Stimulated activated CD4-positive, alpha-beta T cell treated with anti-CD3 and anti-CD28 coated beads, TNF-alpha, amount 100 ng/mL, for 48 hours (primary cell): ENCODE measurements around the gene CLDN3.
A peak's percentile ranks its signal among the peaks of the same experiment; 100 is the strongest.
"Not testable (repeated sequence)": the region's sequence is repeated elsewhere in the genome, so short reads cannot be mapped to it uniquely, and the experiment has no call there.

Source experiments
- DNase-seq, 3 donors: peaks; one replicate each; pipeline ENCODE4 v3.0.0-alpha.2; 2020; ENCODE audit warnings: low read depth in 3 of 3

Gene CLDN3, protein sequence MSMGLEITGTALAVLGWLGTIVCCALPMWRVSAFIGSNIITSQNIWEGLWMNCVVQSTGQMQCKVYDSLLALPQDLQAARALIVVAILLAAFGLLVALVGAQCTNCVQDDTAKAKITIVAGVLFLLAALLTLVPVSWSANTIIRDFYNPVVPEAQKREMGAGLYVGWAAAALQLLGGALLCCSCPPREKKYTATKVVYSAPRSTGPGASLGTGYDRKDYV

DNA sequence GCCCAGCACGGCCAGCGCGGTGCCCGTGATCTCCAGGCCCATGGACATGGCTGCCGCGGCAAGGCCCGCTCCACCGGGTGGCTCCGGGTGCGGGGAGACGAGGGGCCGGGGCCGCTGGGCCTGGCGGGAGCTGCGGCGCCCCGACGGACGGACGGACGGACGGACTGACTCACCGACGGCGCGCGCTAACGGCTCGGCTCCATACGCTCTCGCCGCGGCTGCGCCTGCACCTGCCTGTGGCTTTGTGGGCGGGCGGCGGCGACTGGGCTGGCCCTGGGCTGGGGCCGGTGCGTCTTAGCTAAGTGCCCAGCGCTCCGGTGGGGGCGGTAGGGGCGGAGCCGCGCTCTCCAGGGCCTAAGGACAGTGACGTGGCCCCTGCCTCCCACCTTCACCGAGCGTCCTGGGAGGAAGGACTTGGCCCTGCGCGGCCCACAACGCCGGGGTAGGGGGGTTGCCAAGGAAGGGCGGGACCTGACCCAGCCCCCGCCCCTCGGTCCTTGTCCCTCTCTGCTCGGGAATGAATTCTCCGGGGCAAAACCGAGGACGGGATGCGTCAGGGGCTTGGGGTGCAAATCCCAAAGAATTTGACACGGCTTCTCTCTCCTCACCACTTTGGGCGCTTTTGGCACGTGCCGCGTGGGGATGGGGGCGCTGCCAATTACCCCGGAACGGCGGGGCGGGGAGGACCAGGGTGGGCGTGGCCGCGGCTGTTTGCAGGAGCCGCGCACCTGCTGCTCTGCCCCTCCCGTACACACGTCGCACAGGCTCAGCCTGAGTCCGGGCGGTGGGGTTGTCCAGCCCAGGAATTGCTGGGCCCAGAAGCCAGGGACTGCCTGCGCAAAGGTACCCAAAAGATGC lies at the start of gene CLDN3:
CLDN3 (minus strand) TSS at position 269 of the 858 bp plus-strand sequence; CDS start at position 48, 221 bp downstream.
- DNase-seq, result peak in 1 of 3 donors; percentile 10

DNA sequence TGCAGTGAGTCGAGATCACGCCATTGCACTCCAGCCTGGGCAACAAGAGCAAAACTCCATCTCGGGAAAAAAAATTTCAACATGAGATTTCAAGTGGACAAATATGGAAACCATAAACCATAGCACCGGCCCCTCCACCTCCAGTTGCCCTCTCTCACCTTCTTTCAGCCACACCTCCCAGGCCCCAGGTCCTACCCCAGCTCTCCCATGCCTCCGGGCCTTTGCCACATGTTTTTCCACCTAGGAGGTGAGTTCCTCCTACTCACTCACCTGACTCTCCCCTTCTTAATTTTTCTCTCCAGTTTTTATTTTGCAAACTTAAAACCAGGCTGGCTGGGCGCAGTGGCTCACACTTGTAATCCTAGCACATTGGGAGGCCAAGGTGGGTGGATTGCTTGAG lies 47.1 kb upstream of the CLDN3 start:
- no peak for DNase-seq

DNA sequence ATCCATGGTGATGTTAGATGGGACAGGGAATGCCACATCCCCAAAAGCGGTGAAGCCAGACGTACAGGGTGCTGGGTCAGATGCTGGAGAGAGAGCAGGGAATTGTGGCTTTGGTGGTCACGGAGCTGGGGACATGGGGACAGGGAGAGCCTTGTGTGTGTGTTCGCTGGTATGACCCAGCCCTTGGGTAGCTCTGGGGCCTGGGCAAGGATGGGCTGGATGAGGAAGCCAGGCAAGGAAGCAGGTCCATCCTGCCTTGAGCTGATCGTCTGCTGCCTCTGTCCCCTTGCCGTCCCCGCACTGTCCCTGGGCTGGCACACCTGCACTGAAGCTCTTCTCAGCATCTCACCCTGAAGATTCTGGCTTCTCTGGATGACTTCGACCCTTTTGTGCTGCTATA lies 45.4 kb upstream of the CLDN3 start:
- DNase-seq, result no peak

DNA sequence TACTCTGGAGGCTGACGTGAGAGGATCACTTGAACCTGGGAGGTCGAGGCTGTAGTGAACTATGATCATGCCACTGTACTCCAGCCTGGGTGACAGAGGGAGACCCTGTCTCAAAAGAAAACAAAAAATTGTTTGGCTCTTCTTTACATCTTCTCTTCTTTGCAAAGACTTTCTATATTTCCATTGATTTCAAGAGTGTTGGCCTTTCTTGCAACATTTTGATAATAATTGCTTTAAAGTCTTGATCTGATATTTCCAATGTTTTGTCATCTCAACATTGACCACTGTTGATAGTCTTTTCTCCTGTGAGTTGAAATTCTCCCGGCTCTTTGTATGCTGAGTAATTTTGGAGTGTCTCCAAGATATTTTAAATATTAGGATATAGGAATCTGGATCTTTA lies 42.9 kb upstream of the CLDN3 start:
- DNase-seq, result no peak

DNA sequence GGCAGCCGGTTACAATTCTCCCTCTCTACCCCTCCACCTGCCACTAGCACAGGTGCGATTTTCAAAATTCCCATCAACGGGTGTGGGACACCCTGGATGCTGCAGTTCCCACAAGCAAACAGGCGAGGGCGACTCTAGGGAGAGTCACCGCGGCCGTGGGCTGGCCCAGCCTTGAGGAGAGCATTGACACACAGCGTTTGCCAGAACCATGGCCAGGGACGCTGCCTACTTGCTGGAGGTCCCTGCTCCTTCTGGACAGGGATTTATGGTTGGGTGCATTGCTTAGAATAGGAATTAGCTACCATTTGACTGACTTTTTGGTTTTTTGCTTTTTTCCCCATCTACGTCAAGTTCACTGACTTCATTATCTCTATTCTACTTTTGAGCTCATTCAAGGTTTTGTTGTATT lies 41.7 kb upstream of the CLDN3 start:
- peak; percentile 28 to 42 (median 35) for DNase-seq

DNA sequence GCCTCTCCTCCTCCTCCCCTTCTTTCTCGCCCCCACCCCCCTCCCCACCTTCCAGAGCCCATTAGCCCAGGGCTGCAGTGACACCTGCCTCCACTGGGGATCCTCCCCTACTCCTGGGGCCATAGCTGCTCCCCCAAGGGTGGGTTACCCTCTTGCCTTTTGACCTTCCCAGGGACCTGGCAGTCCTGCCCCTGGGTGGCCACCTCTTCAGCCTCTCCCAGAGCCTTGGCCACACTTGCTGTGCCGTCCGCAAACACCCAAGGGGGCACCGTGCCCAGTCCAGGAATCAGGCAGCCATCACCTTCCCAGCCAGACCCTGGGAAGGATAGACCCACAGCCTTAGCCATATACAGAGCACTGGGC lies 40.9 kb upstream of the CLDN3 start:
- no peak for DNase-seq

DNA sequence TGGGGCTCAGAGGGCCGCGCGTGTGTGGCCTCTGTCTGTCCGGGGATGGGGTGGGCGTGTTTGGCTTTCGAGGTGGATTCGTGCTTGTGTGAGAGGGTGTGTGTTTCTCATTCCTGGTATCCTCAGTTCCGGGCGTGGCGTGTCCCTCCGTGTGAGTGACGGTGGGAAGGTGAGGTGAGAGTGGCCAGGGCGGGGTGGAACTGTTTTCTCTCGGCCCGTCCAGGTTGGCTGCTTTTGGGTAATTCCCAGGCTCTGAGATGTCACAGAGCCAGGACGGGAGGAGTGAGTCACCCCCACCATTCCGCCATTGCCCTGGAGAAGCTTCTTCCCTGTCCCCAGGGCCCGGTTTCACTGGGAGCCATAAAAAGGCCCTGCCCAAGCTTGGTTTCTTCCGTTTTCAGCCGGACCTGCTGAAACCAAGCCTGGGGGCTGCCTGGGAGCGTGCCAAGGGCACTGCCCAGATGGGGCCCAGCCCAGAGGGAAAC lies 39.4 kb upstream of the CLDN3 start:
- no peak for DNase-seq

DNA sequence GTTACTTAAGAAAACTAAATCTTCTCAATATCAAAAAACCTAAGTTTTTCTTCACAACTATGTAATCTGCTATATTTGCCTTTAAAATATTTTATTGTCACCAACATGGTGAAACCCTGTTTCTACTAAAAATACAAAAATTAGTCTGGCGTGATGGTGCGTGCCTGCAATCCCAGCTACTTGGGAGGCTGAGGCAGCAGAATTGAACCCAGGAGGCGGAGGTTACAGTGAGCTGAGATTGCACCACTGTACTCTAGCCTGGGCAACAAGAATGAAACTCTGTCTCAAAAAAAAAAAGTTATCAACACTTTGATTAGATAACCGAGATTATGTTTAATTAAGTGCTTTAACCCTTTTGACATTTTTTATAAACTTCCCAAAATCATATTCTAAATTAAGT lies 32.4 kb upstream of the CLDN3 start:
- DNase-seq, result no peak

DNA sequence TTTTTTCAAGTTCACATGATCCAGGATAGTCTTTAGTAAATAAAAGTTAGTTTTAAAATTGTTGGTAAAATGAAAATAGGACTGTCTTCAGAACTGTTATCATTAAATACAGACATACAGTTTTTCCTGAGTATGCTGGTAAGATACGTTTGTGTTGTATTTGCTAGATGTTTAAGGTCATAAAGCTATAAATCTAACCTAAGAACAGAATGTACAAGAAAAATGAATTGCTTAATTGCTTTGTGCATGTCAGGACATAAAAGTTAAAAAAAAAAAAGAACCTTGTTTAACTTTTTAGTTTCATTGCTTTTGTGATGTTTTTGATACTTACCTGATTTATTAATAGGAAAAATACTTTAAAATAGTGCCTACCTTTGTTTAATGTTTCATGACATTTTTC lies 31.5 kb upstream of the CLDN3 start:
- no peak for DNase-seq

DNA sequence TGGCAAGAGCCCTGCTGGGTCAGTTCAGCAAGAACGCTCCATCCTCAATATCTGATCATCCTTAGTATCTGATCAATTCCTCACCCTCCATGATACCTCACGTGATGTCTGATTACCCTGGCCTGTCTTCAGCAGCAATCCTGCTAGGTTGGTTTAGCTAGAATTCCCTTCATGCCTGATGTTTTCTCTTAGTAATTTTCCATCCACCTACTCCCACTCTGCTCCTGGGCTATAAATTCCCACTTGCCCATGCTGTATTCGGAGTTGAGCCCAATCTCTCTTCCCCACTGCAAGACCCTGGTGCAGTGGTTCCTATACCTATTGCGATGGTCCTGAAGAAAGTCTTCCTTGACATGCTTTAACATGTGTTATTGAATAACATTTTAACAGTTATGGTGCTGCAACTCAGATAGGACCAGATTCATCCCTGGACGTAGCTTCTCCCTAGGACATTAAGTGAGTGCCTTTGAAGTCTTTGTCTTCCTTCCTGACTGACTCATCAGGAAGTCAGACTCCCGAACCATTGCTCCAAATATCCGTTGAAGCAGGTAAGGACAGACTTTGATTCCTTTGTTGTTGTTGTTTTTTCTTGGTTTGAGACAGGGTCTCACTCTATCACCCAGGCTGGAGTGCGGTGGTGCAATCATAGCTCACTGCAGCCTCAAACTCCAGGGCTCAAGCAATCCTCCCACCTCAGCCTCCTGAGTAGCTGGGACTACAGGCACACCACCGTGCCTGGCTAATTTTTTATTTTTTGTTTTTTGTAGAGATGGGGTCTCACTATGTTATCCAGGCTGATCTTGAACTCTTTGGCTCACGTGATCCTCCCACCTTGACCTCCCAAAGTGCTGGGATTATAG lies 29.4 kb upstream of the CLDN3 start:
- DNase-seq, result no peak

DNA sequence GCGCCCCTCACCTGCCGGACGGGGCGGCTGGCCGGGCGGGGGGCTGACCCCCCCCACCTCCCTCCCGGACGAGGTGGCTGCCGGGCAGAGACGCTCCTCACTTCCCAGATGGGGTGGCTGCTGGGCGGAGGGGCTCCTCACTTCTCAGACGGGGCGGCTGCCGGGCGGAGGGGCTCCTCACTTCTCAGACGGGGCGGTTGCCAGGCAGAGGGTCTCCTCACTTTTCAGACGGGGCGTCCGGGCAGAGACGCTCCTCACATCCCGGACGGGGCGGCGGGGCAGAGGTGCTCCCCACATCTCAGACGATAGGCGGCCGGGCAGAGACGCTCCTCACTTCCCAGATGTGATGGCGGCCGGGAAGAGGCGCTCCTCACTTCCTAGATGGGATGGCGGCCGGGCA lies 27.1 kb upstream of the CLDN3 start:
- DNase-seq, result not testable (repeated sequence)

DNA sequence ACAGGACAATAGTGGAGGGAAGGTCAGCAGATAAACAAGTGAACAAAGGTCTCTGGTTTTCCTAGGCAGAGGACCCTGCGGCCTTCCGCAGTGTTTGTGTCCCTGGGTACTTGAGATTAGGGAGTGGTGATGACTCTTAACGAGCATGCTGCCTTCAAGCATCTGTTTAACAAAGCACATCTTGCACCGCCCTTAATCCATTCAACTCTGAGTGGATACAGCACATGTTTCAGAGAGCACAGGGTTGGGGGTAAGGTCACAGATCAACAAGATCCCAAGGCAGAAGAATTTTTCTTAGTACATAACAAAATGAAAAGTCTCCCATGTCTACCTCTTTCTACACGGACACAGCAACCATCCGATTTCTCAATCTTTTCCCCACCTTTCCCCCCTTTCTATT lies 26.6 kb upstream of the CLDN3 start:
- not testable (repeated sequence) for DNase-seq

DNA sequence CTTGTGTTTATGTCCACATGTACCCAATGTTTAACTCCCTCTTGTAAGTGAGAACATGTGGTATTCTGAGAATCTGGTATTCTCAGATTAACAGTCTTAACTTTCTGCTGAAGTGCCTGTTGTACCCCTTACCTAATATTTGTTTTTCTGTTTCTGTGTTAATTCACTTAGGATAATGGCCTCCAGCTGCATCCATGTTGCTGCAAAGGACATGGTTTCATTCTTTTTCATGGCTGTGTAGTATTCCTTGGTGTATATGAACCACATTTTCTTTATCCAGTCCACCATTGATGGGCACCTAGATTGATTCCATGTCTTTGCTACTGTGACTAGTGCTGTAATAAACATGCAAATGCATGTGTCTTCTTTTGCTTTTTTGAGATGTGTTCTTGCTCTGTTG lies 25.1 kb upstream of the CLDN3 start:
- not testable (repeated sequence) for DNase-seq

DNA sequence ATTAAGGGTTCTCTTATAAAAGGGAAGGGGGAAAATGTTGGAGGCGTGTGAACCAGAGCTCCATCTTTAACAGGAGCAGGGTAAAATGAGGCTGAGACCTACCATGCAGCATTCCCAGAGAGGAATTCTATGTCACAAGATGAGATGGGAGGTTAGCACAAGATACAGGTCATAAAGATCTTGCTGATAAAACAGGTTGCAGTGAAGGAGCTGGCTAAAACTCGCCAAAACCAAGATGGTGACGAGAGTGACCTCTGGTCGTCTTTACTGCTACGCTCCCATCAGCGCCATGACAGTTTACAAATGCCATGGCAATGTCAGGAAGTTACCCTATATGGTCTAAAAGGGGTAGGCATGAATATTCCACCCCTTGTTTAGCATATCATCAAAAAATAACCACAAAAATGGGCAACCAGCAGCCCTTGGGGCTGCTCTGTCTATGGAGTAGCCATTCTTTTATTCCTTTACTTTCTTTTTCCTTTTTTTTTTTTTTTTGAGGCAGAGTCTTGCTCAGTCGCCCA lies 21.2 kb upstream of the CLDN3 start:
- DNase-seq, result not testable (repeated sequence)

DNA sequence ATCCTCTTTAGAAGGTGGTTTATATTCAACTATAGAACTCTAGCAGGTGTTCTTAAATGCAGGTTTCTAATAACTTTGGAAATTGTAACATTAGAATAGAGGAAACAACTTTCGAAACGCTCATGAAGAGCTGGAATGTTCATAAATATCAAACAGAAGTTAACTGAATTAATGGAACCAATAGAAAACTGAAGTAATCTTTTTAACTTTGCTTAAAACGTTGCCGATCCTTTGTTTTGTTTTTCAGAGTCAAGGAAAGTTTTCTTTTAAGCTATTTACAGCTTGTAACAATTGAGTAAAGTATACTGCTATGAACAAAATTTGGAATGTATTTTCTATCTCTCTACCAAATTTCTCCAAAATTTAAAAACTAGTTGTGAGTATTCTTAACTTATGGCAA lies 19.0 kb upstream of the CLDN3 start:
- no peak for DNase-seq

DNA sequence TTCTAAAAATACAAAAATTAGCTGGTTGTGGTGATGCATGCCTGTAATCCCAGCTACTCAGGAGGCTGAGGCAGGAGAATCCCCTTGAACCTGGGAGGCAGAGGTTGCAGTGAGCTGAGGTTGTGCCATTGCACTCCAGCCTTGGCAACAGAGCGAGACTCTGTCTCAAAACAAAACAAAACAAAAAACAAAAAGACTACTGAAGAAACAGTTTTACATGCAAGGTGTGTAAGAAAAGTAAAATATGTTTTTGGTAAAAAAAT lies 17.6 kb upstream of the CLDN3 start:
- not testable (repeated sequence) for DNase-seq

DNA sequence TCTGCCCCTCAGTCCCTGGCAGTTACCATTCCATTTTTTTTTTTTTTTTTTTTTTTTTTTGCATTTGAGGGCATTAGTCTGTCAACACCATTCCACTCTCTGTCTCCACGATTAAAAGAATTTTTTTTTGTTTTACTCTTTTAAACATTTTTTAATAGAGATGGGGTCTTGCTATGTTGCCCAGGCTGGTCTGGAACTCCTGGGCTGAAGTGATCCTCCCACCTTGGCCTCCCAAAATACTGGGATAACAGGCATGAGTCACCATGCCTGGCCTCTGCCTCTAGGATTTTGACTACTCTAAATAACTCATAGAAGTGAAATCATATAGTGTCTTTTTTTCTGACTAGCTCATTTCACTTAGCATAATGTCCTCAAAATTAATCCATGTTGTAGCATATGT lies 16.5 kb upstream of the CLDN3 start:
- no peak for DNase-seq

DNA sequence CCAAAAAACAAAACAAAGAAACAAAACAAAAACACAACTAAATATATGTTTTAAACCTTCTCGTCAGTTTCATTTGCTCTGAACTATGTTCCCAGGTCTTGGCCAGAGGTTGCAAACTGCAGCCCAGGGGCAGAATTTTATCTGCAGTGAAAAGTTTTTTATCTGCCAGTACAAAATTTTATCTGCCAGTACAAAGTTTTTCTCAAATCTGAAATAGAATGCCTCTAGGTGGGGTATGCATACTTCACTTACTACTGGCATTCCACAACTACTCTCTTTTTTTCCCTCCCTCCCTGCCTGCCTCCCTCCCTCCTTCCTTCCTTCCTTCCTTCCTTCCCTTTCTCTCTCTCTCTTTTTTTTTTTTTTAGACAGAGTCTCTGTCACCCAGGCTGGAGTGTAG lies 9.4 kb upstream of the CLDN3 start:
- no peak for DNase-seq

DNA sequence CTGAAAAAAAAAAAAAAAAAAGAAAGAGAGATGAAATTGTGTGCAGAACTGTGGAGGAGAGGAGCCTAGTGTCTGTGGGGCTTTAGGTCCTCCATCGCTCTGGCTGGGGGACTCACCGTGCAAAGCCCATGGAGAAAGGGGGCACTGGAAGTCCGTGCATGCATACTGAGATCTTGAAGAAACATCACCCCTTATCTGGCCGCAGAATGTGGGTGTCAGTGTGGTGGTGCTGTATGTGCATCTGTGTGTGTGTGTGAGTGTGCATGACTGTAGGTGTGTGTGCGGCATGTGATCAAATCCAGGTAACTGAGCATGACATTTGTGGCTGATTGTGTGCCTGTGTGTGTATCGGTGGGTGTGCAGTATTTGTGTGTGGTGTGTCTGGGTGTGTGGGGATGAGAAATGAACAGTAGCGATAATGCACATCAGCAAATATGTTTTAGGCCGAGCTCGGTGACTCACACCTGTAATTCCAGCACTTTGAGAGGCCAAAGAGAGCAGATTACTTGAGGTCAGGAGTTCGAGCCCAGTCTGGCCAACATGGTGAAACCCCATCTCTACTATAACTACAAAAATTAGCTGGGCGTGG lies 8.8 kb upstream of the CLDN3 start:
- no peak for DNase-seq

DNA sequence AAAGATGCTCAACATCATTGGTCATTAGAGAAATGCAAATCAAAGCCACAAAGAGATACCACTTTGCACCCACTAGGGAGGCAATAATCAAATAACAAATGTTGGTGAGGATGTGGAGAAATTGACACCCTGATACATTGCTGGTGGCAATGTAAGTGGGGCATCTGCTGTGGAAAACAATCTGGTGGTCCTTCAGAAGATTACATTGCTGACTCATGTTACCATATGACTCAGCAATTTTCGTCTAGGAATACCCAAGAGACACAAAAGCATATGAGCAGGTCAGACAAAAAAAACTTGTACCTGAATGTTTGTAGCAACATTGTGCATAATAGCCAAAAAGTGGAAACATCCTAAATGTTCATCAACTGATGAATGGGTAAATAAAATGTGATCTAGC lies 4.9 kb upstream of the CLDN3 start:
- DNase-seq, result no peak

DNA sequence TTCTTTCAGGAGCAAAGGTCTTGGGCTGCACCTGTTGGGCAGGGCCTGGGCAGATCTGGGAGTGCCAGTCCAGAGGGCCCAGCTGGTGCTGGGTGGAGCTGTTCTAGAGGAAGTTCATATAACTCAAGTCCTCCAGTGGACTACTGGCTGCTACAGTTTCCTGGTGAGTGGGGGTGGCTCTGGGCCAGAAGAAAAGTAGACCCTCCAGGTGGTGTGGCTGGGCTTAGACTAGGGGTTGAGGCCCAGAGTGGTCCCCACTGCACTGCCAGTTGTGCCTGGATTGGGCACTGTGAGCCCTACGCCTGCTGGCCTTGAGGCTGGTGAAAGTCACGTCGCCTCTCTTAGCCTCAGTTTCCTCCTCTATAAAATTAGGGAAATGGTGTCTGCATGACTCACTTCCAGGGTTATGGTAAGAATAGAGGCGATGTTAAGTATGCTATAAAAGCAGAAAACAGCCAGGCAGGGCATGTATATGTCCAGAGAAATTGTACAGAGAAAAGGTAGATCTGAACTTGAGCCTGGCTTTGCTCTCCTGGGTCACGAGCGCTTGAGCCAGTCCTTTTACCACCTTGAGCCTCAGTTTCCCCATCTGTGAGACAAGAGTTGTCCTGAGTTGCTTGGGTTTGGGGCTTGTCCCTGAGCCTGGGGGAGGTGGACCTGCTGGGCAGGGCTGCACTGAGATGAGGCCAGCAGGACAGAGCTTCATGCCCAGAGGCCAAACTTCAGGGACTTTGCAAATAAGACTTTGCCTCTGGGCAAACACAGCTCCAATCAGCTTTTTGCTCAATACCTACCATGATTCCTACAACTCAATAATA lies 3.8 kb upstream of the CLDN3 start:
- no peak for DNase-seq
